T-helper 2 cell treated with Interferon-gamma antibody and Interleukin-4, amounts not matched to agents 5 μg/mL and 100 μg/mL, for 36 hours (primary cell): Measurements from ENCODE around the gene EXD3.

Experiments
- DNase-seq: peaks from one replicate; pipeline ENCODE4 v3.0.0; 2021; ENCODE audit warnings: low spot score
- H3K27ac Mint-ChIP-seq: one replicate; pipeline ENCODE4 v1.8.0; 2021; ENCODE audit warnings: mild to moderate bottlenecking, mixed read lengths
- H3K27me3 Mint-ChIP-seq: one replicate; pipeline ENCODE4 v1.8.0; 2021; ENCODE audit warnings: low read depth, mixed read lengths
- H3K36me3 Mint-ChIP-seq: one replicate; pipeline ENCODE4 v1.8.0; 2021; ENCODE audit warnings: low read depth, mixed read lengths
- H3K4me1 Mint-ChIP-seq: one replicate; pipeline ENCODE4 v1.8.0; 2021; ENCODE audit warnings: low read depth, mixed read lengths
- H3K4me3 Mint-ChIP-seq: one replicate; pipeline ENCODE4 v1.8.0; 2022; ENCODE audit warnings: mild to moderate bottlenecking, moderate library complexity, mixed read lengths
- H3K9me3 Mint-ChIP-seq: one replicate; pipeline ENCODE4 v1.8.0; 2021; ENCODE audit warnings: mixed read lengths

The EXD3 gene

GRCh38 chr9:137396227-137396626 lies 26.7 kb downstream of the EXD3 start:
- no peak for DNase-seq
- H3K27ac Mint-ChIP-seq, result no peak overlapping the region
- H3K4me1 Mint-ChIP-seq, result no peaks in the 10 kb centered on the region
- no peak overlapping the region for H3K4me3 Mint-ChIP-seq
- H3K36me3 Mint-ChIP-seq, result peaks cover 2% of the 10 kb centered on the region
- no peaks in the 10 kb centered on the region for H3K9me3 Mint-ChIP-seq
- H3K27me3 Mint-ChIP-seq, result no peaks in the 10 kb centered on the region

- H3K27me3 Mint-ChIP-seq, result no peaks in the 10 kb centered on the region
- H3K27ac Mint-ChIP-seq, result no peak overlapping the region
- no peaks in the 10 kb centered on the region for H3K9me3 Mint-ChIP-seq
- H3K4me3 Mint-ChIP-seq, result no peak overlapping the region
- no peak for DNase-seq
- no peaks in the 10 kb centered on the region for H3K4me1 Mint-ChIP-seq
- H3K36me3 Mint-ChIP-seq, result peaks cover 2% of the 10 kb centered on the region
Measured at GRCh38 chr9:137395666-137396010, 27.3 kb downstream of the EXD3 start.

- Mint-ChIP-seq H3K27me3 (no peaks in the 10 kb centered on the region), H3K4me3 (no peak overlapping the region), H3K4me1 (no peaks in the 10 kb centered on the region), H3K27ac (no peak overlapping the region), H3K9me3 (no peaks in the 10 kb centered on the region), H3K36me3 (peaks cover 2% of the 10 kb centered on the region)
- no peak for DNase-seq
Measured at GRCh38 chr9:137394866-137395665, 27.9 kb downstream of the EXD3 start.

GRCh38 chr9:137393176-137394150 lies 29.5 kb downstream of the EXD3 start:
- Mint-ChIP-seq H3K36me3 (peaks cover 2% of the 10 kb centered on the region), H3K27ac (no peak overlapping the region), H3K27me3 (no peaks in the 10 kb centered on the region), H3K4me1 (no peaks in the 10 kb centered on the region), H3K4me3 (no peak overlapping the region), H3K9me3 (no peaks in the 10 kb centered on the region)
- no peak for DNase-seq

GRCh38 chr9:137392232-137393007 lies 30.5 kb downstream of the EXD3 start:
- no peaks in the 10 kb centered on the region for H3K27me3 Mint-ChIP-seq
- H3K27ac Mint-ChIP-seq, result no peak overlapping the region
- H3K36me3 Mint-ChIP-seq, result peaks cover 2% of the 10 kb centered on the region
- DNase-seq, result no peak
- H3K4me3 Mint-ChIP-seq, result no peak overlapping the region
- H3K9me3 Mint-ChIP-seq, result no peaks in the 10 kb centered on the region
- no peaks in the 10 kb centered on the region for H3K4me1 Mint-ChIP-seq

- Mint-ChIP-seq H3K9me3 (no peaks in the 10 kb centered on the region), H3K4me1 (no peaks in the 10 kb centered on the region), H3K4me3 (no peak overlapping the region), H3K36me3 (no peaks in the 10 kb centered on the region), H3K27ac (no peak overlapping the region), H3K27me3 (no peaks in the 10 kb centered on the region)
- DNase-seq, result no peak
Measured at GRCh38 chr9:137391411-137391754, 31.6 kb downstream of the EXD3 start.

- Mint-ChIP-seq H3K4me3 (no peak overlapping the region), H3K4me1 (no peaks in the 10 kb centered on the region), H3K27ac (no peak overlapping the region), H3K27me3 (no peaks in the 10 kb centered on the region), H3K36me3 (no peaks in the 10 kb centered on the region), H3K9me3 (no peaks in the 10 kb centered on the region)
- DNase-seq, result no peak
Measured at GRCh38 chr9:137390553-137391410, 32.2 kb downstream of the EXD3 start.

- H3K36me3 Mint-ChIP-seq, result no peaks in the 10 kb centered on the region
- no peaks in the 10 kb centered on the region for H3K27me3 Mint-ChIP-seq
- no peak for DNase-seq
- H3K4me3 Mint-ChIP-seq, result no peak overlapping the region
- no peaks in the 10 kb centered on the region for H3K4me1 Mint-ChIP-seq
- H3K9me3 Mint-ChIP-seq, result no peaks in the 10 kb centered on the region
- H3K27ac Mint-ChIP-seq, result no peak overlapping the region
Measured at GRCh38 chr9:137389428-137389746, 33.6 kb downstream of the EXD3 start.

- DNase-seq, result no peak
- Mint-ChIP-seq H3K36me3 (no peaks in the 10 kb centered on the region), H3K4me1 (no peaks in the 10 kb centered on the region), H3K9me3 (no peaks in the 10 kb centered on the region), H3K27me3 (no peaks in the 10 kb centered on the region), H3K27ac (no peak overlapping the region), H3K4me3 (no peak overlapping the region)
Measured at GRCh38 chr9:137388589-137389427, 34.2 kb downstream of the EXD3 start.

GRCh38 chr9:137387891-137388560 lies 34.9 kb downstream of the EXD3 start:
- no peak overlapping the region for H3K4me3 Mint-ChIP-seq
- H3K9me3 Mint-ChIP-seq, result no peaks in the 10 kb centered on the region
- no peaks in the 10 kb centered on the region for H3K4me1 Mint-ChIP-seq
- H3K36me3 Mint-ChIP-seq, result no peaks in the 10 kb centered on the region
- no peaks in the 10 kb centered on the region for H3K27me3 Mint-ChIP-seq
- DNase-seq, result no peak
- H3K27ac Mint-ChIP-seq, result no peak overlapping the region

- Mint-ChIP-seq H3K36me3 (no peaks in the 10 kb centered on the region), H3K4me3 (no peak overlapping the region), H3K9me3 (no peaks in the 10 kb centered on the region), H3K4me1 (no peaks in the 10 kb centered on the region), H3K27me3 (no peaks in the 10 kb centered on the region), H3K27ac (peak overlapping the region; percentile 36)
- no peak for DNase-seq
Measured at GRCh38 chr9:137387114-137387890, 35.7 kb downstream of the EXD3 start.
